ENCODE data around the gene DDB1. TPM values are rescaled to one million over a fixed set of nuclear protein-coding genes. Genes with fewer than 3 reads are reported as not detected.
A peak's percentile ranks its signal among the peaks of the same experiment; 100 is the strongest.
"Not testable (repeated sequence)": the region's sequence is repeated elsewhere in the genome, so short reads cannot be mapped to it uniquely, and the experiment has no call there.

The DDB1 gene
- total RNA-seq, 1 experiment from 2014 or later = 284 TPM

- Mint-ChIP-seq H3K27me3 (ENCODE audit: insufficient read depth, unreplicated experiment) (no peaks in the 10 kb centered on the region), H3K27ac (ENCODE audit: unreplicated experiment) (no peak overlapping the region), H3K9me3 (ENCODE audit: unreplicated experiment) (no peaks in the 10 kb centered on the region), H3K4me1 (ENCODE audit: low read depth, unreplicated experiment) (no peaks in the 10 kb centered on the region), H3K36me3 (ENCODE audit: insufficient read depth, unreplicated experiment) (no peaks in the 10 kb centered on the region), H3K4me3 (ENCODE audit: unreplicated experiment) (no peak overlapping the region)
- CTCF ChIA-PET = interaction anchor here (1.5 to 1.7 kb wide), 2 partner anchors 40 to 131 kb away, joined by 4 to 8 read pairs; partner anchors contain the start of gene VWCE
- no TSS peak for BruUV-seq (replicated peaks)
- DNase-seq = peak; percentile 69 to 78
- peak; percentile 92 to 96 for TF ChIP-seq CTCF (IDR thresholded peaks at IDR 0.05; ENCODE audit: insufficient read depth in 1 of 2, low read depth in 1 of 2, low read length in 1 of 2, severe bottlenecking in 1 of 2, unreplicated experiment in 1 of 2)
- H3K27me3 ChIP-seq (replicated peaks; ENCODE audit: control insufficient read depth, insufficient read depth, low read length) = no peaks in the 10 kb centered on the region
- H3K4me1 ChIP-seq = no peaks in the 10 kb centered on the region
- H3K4me3 ChIP-seq (ENCODE audit: low read depth, low read length) = no peak overlapping the region
- intact Hi-C loops (cut with micrococcal nuclease; ENCODE audit: unreplicated experiment) = loop anchor here (1.0 kb wide), 3 partner anchors 40 to 131 kb away; no protein-coding TSS in a partner anchor
- H3K36me3 ChIP-seq (ENCODE audit: control insufficient read depth, insufficient read depth, low read length) = no peaks in the 10 kb centered on the region; the same call in 1 of the 2 replicates
- no peaks in the 10 kb centered on the region for H3K9me3 ChIP-seq
- POLR2A ChIA-PET = no interaction called here
These were observed 78.4 kb downstream of the DDB1 start for GRCh38 chr11:61254403-61255025.

DNA sequence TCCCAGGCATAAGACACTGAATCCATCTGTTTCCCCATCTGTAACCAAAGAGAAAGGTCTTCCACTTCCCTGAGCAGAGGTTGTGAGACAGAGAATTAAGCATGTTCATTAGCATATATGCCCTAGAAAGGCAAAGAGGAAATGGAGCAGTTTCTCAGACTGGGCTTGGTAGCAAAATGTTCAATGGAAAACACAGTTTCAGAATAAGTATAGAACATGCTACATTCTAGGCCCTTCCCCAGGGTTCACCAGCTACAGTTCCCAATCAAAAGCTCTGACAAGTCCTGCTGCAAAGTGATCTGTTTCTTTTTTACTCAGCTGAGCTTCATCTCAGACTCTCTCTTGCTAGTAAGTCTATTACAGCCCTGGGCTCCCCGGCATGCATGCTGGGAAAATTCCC lies 80.6 kb downstream of the DDB1 start:
- CTCF ChIA-PET; H3K36me3 Mint-ChIP-seq (ENCODE audit: insufficient read depth, unreplicated experiment); H3K4me3 ChIP-seq (ENCODE audit: low read depth, low read length); H3K4me3 Mint-ChIP-seq (ENCODE audit: unreplicated experiment); intact Hi-C loops (cut with micrococcal nuclease; ENCODE audit: unreplicated experiment); H3K4me1 ChIP-seq; BruUV-seq (replicated peaks); H3K9me3 ChIP-seq; H3K27me3 Mint-ChIP-seq (ENCODE audit: insufficient read depth, unreplicated experiment); H3K27me3 ChIP-seq (replicated peaks; ENCODE audit: control insufficient read depth, insufficient read depth, low read length); H3K4me1 Mint-ChIP-seq (ENCODE audit: low read depth, unreplicated experiment); DNase-seq; H3K27ac Mint-ChIP-seq (ENCODE audit: unreplicated experiment); H3K9me3 Mint-ChIP-seq (ENCODE audit: unreplicated experiment); H3K36me3 ChIP-seq (ENCODE audit: control insufficient read depth, insufficient read depth, low read length): not testable (repeated sequence)
- POLR2A ChIA-PET = interaction anchor here (0.6 kb wide), 1 partner anchor 109 kb away, joined by 5 read pairs; the partner anchor contains the start of gene CYB561A3

DNA sequence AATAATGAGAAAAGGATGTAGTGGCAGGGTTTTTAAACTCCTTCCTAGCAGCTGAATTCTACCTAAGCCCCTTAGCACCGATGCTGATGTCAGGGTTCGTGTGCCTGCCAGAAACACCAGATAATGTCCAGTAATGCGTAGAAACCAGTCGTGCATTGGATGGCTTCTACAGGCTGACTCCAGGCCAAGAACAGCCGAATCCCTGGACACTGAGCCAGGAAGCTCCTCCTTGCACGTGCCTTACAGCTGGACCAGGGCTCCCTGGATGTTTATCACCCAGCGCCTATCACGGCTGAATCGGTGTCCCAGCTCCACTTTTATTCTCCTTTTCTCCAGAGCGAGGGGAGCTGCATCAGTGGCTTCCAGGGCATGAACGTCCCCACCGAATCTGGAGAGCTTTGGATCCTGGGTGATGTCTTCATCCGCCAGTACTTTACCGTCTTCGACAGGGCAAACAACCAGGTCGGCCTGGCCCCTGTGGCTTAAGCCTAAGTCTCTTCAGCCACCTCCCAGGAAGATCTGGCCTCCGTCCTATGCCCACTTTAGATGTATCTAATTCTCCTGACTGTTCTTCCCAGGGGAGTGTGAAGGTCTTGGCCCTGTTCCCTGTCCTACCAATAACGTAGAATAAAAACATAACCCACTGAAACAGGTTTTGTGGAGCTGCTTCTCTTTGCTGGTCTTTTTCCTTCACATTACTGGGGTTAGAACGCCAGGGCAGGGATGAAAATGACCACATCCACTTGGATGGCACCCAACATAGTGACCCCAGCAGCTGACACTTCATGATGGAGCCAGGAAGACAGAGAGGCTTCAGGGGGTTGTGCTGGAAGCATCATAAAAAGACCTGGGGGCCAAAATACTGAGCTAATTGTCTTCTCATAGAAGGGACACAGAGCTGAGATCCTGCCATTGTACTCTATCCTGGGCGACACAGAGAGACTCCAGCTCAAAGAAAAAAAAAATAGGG lies 81.8 kb downstream of the DDB1 start:
- H3K4me1 Mint-ChIP-seq (ENCODE audit: low read depth, unreplicated experiment); BruUV-seq (replicated peaks); DNase-seq; H3K4me1 ChIP-seq; H3K9me3 Mint-ChIP-seq (ENCODE audit: unreplicated experiment); H3K27me3 Mint-ChIP-seq (ENCODE audit: insufficient read depth, unreplicated experiment); H3K36me3 Mint-ChIP-seq (ENCODE audit: insufficient read depth, unreplicated experiment); H3K4me3 Mint-ChIP-seq (ENCODE audit: unreplicated experiment); H3K9me3 ChIP-seq; H3K36me3 ChIP-seq (ENCODE audit: control insufficient read depth, insufficient read depth, low read length); intact Hi-C loops (cut with micrococcal nuclease; ENCODE audit: unreplicated experiment); POLR2A ChIA-PET; H3K27me3 ChIP-seq (replicated peaks; ENCODE audit: control insufficient read depth, insufficient read depth, low read length); H3K4me3 ChIP-seq (ENCODE audit: low read depth, low read length); H3K27ac Mint-ChIP-seq (ENCODE audit: unreplicated experiment): not testable (repeated sequence)
- CTCF ChIA-PET = interaction anchor here (0.6 kb wide), 1 partner anchor 258 kb away, joined by 3 read pairs; the partner anchor contains the start of gene LRRC10B

Other genes with a start within 250 kb of the DDB1 start
- gene CD5, start 230.6 kb downstream of the DDB1 start, total RNA-seq (2022) = not detected in 2 replicates
- gene VPS37C, start 171.7 kb downstream of the DDB1 start, total RNA-seq (2022) = 36.0 and 36.3 TPM in 2 replicates
- gene PGA3, start 129.6 kb downstream of the DDB1 start, total RNA-seq (2022) = not detected in 2 replicates
- gene PGA4, start 110.8 kb downstream of the DDB1 start, total RNA-seq (2022) = not detected in 2 replicates
- not detected in 2 replicates for gene PGA5, start 91.9 kb downstream of the DDB1 start, total RNA-seq (2022)
- 17.7 and 18.6 TPM in 2 replicates for gene VWCE, start 37.8 kb downstream of the DDB1 start, total RNA-seq (2022)
- gene TKFC, start 123 bp upstream of the DDB1 start, total RNA-seq (2022) = 86.2 and 99.0 TPM in 2 replicates
- gene CYB561A3, start 28.8 kb upstream of the DDB1 start, total RNA-seq (2022) = 33.6 and 34.9 TPM in 2 replicates
- gene TMEM138, start 29.3 kb upstream of the DDB1 start, total RNA-seq (2022) = 46.3 and 48.3 TPM in 2 replicates
- 27.1 and 27.5 TPM in 2 replicates for gene TMEM216, start 59.5 kb upstream of the DDB1 start, total RNA-seq (2022)
- 123 and 128 TPM in 2 replicates for gene CPSF7, start 96.9 kb upstream of the DDB1 start, total RNA-seq (2022)
- 49.2 and 52.1 TPM in 2 replicates for gene SDHAF2, start 97.0 kb upstream of the DDB1 start, total RNA-seq (2022)
- 0.34 TPM in 1 of 2 replicates, not detected in the other for gene LRRC10B, start 175.6 kb upstream of the DDB1 start, total RNA-seq (2022)
- 32.8 and 33.5 TPM in 2 replicates for gene SYT7, start 248.0 kb upstream of the DDB1 start, total RNA-seq (2022)

All from Caco-2 (cell line).